SK-MEL-5 (cell line): ENCODE data around the gene CNN3. TPM values are rescaled to one million over a fixed set of nuclear protein-coding genes. Genes with fewer than 3 reads are reported as not detected.
A peak's percentile ranks its signal among the peaks of the same experiment; 100 is the strongest.

ENCODE experiments used
- DNase-seq: peaks from one replicate; pipeline ENCODE4 v3.0.0-alpha.2; 2016; ENCODE audit warnings: low read depth, low spot score
- in situ Hi-C: cut with HindIII; loops from 2 replicates; pipeline ENCODE4 v1.10.0; 2016; ENCODE audit warnings: low sequenced_read_pairs, high pct_unique_total_duplicates, low pct_unique_long_range_greater_than_20kb
- total RNA-seq: library from RNA; depleted of rRNA; stranded (reverse); fragments of >200 nt; shearing (Covaris generic); gene quantifications from 2 replicates; pipeline ENCODE4 v1.2.3, GENCODE V29; 2014

Gene CNN3
- total RNA-seq, 1 experiment from 2014 or later, result 87.8 TPM

DNA sequence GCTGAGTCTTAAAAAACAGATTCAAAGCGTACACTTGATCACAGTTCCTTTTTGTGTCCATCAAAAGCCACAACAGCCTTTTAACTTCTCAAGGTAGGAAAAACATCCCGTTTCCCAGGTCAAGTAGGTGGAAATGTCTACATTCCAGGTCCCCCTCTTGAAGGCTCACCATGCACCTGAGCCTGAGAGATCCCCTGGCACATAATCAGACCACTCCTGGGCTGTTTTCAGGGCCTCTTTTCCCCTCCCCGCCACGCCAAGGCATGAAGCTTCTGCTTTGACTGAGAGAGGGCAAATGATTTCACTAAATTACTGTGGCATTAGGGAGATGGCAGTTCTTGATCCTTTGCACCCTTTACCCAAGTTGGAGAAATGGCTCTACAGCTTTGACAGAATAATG, 21.7 kb downstream of the CNN3 start:
- in situ Hi-C loops, result no loop called here
- no peak for DNase-seq

DNA sequence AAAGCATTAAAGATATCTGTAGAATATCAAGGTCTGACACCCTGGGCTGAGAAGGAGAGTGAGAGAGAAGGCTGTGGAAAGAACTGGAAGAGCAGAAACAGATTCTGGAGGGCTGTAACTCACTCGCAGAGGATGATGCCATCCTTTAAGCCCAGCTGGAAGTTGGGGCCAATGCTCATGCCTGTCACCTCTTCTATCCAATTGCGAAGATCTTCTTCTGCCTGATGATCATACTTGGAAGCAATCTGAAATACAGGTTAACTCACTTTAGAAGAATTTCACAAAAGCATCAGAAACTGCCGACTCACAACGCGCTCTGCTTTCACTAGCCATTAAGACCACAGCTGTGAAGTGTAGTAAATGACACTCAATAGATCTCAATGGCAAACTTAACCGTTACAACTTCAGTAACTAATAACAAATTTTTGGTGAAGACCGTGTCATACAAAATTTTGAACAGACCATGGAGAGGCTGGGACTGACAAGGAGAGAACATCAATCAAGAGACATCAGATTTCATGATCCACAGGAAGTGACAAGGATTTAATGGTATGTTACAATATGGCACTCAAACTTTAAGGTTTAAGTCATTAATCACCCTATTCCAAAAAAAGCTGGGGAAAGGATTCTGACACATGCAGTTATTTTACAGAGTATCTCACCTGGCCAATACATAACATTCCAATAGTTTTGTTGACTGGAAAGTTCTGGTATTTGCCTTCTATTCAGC, 23.5 kb downstream of the CNN3 start:
- in situ Hi-C loops, result no loop called here
- no peak for DNase-seq

DNA sequence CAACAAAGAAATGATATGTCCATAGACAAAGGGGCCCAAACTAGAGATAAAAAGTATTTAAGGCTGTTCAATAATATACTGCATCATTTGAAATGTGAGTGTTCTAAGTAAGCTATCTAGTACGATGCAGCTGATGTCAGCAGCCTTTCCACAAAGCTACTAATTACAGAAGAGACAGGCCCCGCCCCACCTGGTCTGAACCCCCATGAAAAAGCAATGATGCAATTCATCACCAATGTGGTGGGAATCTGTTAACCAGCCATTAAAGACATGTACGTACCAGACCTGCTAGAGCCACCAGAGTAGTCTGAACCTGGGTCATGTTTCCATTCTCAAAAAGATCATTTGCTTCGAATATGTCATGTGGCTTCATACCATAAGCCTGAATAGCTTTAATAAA, 25.1 kb downstream of the CNN3 start:
- DNase-seq, result no peak
- in situ Hi-C loops, result no loop called here

DNA sequence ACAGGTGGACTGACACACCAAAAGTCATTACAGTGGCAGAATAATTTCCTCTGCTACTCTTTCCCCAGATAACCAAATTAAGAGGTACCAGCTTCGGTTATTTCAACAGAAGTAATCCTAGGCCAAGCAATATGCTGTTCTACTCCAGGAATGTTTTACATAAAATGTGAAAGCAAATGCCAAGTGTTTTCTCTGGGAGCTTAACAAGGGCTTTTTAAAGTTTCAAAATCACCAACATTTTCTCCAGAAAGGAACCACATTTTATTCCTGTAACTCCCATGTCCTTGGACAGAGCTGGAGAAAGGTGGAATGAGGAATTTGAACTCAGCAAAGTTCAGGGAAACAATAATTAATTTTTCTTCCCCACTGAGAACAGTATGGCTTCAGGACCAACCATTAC, 27.2 kb downstream of the CNN3 start:
- in situ Hi-C loops, result no loop called here
- no peak for DNase-seq

DNA sequence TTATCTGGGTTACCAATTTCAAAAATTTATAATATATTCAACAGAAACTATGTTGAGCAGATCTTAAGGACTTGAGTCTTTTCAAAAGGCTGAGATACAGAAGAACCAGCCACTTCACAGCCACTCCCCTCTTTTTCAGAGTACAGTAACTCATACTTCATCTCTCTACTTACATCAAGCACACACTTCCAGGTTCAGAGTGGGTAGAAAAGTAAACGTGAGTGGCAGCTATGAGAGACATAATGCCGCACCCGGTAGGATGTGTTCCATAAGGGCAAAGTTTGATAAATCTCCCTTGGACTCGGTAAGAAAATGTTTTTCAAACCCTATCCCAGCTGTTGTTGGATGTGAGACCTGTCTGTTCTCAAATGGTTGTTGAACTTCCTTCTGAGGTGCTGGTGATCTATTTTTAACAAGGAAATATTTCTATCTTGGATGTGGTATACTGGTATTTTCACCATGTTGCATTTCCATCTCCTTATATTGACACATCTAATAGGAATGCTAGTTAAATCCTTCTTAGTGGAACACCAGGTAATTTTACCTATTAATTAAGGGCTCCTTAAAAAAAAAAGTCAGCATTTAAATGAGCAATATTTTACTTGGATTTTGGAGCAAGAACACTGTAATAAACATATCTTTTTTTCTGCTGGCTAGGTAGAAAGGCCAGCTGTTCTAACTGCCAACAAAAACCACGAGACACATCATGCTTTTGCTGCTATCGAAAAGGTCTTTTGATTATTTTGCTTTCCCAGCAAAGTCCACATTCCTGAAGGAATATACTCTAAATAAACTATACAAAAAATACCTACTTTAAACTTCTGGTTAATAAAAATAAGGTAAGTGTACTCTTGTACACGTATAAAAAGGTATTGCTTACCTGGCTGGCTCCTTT, 28.2 kb downstream of the CNN3 start:
- in situ Hi-C loops, result no loop called here
- no peak for DNase-seq

DNA sequence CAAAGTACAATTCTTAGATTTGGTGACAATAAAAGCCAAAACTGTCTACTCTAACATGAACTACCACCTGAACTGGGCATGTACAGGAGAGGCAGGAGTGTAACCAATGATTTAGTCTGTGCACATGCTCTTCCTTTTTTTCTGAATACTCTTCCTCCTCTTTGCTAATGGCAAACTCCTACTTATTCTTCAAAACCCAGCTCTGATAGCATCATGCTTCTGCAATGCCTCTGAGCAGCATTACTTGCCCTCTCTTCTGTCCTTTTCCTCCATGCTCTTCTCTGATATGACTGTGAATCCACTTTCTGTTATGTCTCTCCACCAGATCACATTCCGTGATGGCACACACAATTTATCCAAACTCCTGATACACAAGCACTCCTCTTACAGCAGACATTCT, 31.4 kb downstream of the CNN3 start:
- in situ Hi-C loops, result no loop called here
- DNase-seq, result no peak

DNA sequence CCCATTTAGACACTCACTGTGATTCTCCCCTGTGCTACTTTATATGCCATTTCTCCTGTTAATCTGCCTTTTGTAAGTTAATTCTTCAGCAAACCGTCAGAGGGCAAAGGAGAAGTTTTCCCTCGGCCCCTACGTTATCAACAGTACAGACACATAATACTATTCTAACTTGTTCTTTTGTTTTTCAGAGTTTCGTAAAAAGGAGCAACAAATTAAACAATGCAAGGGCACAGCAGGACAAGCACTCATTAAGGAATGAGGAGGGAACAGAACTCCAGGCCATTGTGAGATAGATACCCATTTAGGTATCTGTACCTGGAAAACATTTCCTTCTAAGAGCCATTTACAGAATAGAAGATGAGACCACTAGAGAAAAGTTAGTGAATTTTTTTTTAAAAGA, 32.3 kb downstream of the CNN3 start:
- in situ Hi-C loops, result no loop called here
- no peak for DNase-seq

DNA sequence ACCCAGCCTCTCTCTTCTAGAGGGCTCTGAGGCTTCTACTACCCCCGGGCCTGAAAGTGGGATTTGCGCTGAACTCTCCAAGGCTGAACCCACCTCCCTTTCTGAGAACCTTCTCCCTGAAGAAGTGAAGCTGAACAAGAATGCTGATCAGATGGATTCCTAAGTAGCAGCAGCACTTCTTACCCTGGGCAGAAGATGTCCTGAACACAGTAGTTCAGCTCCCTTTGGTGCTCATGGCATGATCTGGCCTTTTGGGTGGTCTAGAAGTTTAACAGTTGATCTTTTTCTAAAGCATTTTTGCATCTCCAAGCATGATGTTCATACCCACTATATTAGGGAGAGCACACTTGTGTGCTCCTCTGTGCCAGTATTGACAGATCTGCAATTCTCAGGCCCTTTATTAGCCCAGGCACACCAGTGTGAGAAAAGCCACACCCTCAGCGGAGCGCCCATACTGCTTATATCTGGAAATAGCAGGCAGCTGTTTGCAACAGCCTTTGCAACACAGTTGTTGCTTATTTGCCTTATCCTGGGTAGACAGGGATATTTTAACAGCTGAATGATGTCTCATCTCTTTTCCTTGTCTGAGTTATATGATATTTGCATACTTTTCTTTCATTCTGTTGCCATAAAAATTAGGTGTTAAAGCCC, 34.2 kb downstream of the CNN3 start:
- in situ Hi-C loops, result no loop called here
- no peak for DNase-seq

DNA sequence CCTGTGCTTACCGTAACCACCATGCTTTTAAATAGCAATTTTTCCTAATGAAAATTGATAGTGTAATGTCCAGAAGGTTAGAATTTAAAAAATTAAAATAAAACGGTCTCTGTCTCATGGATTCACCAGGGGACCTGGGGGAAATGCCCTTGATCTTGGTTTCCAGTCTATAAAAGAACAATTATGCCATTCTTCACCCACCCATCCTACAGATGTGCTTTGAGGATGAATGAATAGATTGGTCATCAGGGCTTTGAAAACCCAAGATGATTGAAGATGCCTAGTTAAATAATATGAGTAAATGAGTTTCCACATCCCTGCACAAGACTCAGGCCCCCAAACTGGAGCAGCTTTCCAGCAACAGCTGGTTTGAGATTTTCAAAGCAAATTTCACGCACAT, 38.7 kb downstream of the CNN3 start:
- in situ Hi-C loops, result no loop called here
- DNase-seq, result peak; percentile 62

DNA sequence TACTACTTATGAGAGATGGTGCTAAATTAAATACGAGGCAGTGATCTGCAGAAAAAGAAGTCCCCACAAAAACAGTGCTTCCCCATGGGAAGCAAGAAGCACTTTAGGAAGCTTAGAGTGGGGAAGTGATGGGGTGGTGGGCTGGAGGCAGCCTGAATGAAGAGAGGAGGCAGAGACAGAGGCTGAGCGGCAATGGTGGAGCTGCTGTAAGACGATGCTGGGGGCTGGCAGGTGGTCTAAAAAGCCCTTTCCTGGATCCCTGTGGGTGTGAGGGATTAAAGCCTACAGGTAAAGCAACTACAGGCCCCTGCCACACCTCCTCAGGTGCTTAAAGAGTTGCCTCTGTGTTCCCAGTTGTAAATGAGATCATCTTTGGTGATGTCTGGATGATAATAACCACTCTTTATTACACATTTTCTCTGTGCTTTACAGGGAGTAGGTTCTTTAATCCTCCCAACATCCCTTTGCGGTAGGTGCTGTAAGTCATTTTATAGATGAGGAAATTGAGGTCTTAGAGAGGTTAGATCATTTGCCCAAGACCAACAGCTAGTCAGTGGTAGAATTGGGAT, 39.2 kb downstream of the CNN3 start:
- in situ Hi-C loops, result no loop called here

DNA sequence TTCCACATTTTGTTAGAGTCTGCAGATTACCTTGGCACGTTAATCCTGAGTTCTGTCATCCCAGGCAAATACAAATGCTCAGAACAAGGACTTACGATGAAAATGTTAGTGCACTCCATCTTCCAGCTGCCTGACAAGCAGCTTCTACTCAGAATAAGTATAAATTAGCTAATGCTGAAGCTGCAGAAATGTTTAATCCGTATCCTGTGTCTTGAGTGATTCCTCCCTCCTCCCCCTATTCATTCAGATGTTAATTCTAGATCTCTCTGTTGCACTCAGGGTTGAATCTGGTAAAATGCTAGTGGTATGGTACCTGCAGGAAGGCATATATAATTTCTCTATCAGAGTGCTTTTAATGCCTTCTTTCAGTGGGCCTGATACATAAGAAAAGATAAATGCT, 39.8 kb downstream of the CNN3 start:
- in situ Hi-C loops, result no loop called here
- DNase-seq, result no peak

More for the DNA sequence above, 39.2 kb downstream of the CNN3 start:
- no peak for DNase-seq

DNA sequence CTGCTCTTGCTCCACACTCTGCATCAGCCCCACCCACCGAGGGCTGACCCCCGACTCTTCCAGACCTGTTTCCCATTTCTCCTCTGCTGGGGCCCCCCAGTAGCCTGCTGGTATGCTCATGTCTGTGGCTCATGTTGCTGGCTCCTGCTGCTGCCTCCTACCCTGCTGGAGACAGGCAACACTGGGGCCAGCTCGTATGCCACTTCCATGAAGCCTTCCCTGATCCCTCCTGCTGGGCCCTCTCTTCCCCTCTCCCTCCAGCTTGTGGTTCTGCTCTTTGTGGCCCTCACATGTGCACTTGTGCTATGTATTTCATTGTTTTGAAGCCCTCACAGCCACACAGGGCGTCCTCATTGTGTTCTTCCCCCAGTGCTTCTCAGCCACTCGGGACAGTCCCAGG, 40.5 kb downstream of the CNN3 start:
- no peak for DNase-seq
- in situ Hi-C loops, result no loop called here

DNA sequence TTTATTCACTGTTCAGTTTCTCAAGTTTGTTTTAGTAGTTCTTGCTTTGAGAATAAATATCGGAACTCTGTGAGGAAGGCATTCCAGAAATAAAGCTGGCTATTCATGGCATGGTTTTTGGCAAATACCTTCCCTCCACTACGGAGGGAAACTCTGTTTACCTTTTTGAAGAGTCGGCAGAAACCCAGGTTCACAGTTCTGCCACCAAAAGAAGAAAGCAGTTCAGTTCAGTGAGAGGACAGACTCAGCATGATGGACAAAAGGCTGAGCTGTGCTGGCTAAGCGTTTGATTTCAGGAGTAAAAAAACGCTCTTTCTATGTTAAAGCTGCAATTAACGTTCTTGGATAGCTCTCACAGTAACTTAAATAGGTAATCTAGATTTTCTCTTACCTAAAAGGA, 42.4 kb downstream of the CNN3 start:
- in situ Hi-C loops, result no loop called here
- DNase-seq, result no peak

DNA sequence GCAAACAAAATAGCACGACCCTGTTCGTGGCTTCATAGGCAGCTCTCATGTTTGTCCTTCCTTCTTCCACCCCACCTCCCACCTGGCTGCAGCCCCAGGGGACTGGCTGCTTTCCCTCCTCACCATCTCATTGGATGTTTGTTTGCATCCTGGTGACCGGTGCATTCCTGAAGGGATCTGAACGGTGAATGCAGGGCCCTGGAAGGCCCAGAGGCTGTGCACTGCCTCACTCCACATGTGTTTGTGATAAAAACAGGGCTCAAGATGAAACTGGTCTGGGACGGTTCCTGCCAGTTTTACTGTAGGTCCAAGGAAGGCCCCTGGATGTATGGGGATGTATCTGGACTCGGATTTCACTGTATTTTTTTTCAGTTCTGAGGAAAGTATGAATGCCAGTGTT, 42.8 kb downstream of the CNN3 start:
- no peak for DNase-seq
- in situ Hi-C loops, result no loop called here

DNA sequence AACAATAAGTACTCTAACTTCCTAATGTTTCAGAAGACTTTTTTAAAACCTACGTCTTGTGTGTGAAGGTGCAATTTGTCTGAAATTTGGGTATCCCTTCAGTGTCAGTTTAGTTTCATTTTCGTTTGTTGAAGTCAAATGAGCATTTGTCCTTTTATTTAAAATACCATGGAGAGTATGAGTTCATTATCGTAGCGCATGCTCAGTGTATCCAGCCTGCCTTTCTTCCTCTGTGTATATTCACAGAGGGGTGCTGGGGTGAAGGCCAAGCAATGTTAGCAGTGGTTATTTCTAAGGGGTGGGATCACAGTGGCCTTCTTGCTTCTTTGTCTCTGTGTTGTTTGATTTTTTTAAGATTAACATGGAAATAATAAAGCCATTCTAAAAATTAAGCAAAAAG, 43.2 kb downstream of the CNN3 start:
- DNase-seq, result no peak
- in situ Hi-C loops, result no loop called here

DNA sequence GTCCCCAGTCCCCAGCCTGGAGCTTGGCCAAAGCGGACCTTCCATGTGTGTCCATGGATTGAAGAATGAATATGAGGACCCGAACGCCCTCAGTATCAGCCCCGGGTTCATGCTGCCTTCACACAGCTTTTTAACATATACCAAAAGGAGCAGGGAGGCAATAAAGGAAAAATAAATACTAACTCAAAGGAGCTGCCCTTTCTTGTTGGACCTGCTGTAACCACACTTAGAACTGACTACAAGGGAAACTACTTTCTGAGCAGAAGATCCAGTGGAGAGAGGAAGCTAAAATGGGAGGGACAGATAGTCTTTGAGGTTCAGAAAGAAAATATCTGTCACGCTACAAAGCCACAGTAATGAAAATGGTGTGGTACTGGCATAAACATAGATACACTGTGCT, 48.6 kb downstream of the CNN3 start:
- DNase-seq, result no peak
- in situ Hi-C loops, result no loop called here

DNA sequence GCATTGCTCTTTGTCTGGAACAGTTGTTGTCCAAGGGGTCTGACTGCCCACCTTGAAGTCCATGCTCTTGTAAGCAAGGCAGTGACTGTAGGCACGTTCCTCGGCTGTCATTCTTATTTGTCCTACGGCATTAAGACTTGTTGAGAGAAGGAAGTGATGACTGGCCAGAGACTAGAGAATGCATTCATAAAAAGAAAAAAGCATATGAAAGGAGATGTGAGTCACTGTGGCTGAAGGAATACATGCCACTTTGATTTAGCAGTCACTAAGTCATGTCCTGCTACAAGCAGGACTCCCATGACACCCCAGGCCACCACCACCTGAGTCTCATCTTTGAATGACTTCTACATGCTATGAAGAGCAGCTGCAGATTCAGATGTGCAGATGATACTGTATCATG, 50.5 kb downstream of the CNN3 start:
- DNase-seq, result no peak
- in situ Hi-C loops, result no loop called here

DNA sequence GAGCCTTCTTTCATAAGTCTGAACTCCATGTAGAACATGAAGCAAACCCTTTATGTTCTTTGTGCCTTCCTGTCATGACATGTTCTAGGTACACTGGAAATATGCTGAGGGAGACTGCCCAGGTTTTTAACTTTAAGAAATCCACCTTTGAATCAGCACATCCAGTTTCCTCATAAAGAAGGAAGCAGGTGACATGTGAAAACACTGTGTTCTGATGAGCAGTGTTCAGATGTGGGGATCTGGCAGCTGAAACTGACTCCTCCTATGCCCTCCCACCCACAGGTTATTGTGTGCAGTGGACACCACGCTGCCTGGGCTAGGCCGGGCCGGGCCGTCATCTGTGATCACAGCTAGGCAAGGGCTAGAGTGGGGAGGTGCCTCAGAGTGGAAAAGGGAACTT, 51.1 kb downstream of the CNN3 start:
- in situ Hi-C loops, result no loop called here
- DNase-seq, result no peak
